ENCODE data around the gene FGG. TPM values are rescaled to one million over a fixed set of nuclear protein-coding genes. Genes with fewer than 3 reads are reported as not detected.

The FGG gene
- total RNA-seq, 1 experiment from 2014 or later = not detected

DNA sequence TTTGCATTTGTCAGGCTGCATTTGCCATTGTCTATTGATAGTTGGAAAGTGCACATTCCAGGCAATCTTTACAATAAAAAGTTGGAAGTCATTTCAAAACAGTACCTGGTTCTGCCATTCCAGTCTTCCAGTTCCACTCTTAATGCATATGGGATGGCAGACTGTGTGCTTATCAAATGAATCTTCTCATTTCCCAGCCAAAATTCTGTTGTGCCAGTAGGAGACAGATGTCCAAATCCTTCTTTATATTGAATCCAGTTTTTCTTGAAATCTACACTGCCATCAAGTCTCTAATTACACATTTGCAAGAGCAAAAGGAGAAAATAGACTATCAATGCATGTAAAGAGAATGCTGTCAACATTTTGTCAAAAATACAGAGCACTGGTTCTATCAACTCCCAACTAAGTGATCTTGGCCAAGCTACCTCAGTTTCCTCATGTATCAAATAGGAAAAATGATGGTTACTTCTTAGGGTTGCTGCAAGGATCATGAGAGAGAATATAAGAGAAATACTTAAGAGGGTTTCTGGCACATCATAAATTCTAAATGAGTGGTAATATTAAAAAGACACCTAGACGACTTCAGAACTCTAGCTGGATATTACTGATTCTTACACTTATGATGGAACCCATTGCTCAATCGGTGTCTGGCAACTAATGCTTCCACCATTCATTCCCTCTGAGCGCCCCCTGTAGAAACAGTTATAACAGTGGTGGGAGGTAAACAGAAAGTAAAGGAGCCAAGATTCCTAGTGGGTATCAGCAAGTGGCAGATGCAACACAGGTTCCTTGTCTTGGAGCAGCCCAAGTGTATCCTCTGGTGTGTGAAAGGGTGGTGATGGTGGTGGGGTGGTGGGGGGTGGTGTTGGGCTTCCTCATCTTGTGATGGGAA is 3.8 kb downstream of the FGG start:
- no peak overlapping the region for H3K4ac ChIP-seq (ENCODE audit: low read depth, low read length)
- Mint-ChIP-seq H3K27me3 (ENCODE audit: low read depth) (no peaks in the 10 kb centered on the region), H3K36me3 (ENCODE audit: insufficient read depth in 1 of 3, low read depth in 3 of 3) (no peaks in the 10 kb centered on the region), H3K4me3 (no peak overlapping the region), H3K4me1 (peaks cover 3% of the 10 kb centered on the region in 2 experiments; a peak in 2 of 4 replicates), H3K9me3 (no peaks in the 10 kb centered on the region), H3K27ac (no peak overlapping the region)
- H4K5ac ChIP-seq (ENCODE audit: insufficient read length, low read depth, low read length) = no peak overlapping the region
- H2AK5ac ChIP-seq (ENCODE audit: insufficient read length, low read length) = no peak overlapping the region
- no peaks in the 10 kb centered on the region for H3K79me1 ChIP-seq (ENCODE audit: insufficient read depth, low read depth, low read length, poor library complexity, severe bottlenecking)
- no peaks in the 10 kb centered on the region for H3K79me2 ChIP-seq (ENCODE audit: insufficient read depth, low read length)
- H3K18ac ChIP-seq (ENCODE audit: insufficient read length, low read depth, low read length) = no peak overlapping the region
- no peaks in the 10 kb centered on the region for H3K23me2 ChIP-seq (ENCODE audit: insufficient read length, low read depth, low read length, poor library complexity, severe bottlenecking)
- H2BK120ac ChIP-seq (ENCODE audit: low read depth, low read length, poor library complexity, severe bottlenecking) = no peak overlapping the region
- H2BK15ac ChIP-seq (ENCODE audit: low read depth, low read length) = no peak overlapping the region
- H3K9ac ChIP-seq (ENCODE audit: extremely low read depth, insufficient read length, low read length) = no peak overlapping the region
- H3K27ac ChIP-seq (ENCODE audit: insufficient read length, low read depth, low read length) = no peak overlapping the region
- no peak overlapping the region for H2AFZ ChIP-seq (ENCODE audit: low read length)
- H2BK12ac ChIP-seq (ENCODE audit: insufficient read length, low read depth, low read length) = no peak overlapping the region
- H3K56ac ChIP-seq (ENCODE audit: insufficient read length, low read depth, low read length) = no peak overlapping the region
- DNase-seq = no peak
- no peak overlapping the region for H3T11ph ChIP-seq (ENCODE audit: low read length)
- no peak overlapping the region for H3K14ac ChIP-seq (ENCODE audit: insufficient read depth, low read length)
- H3K4me2 ChIP-seq (ENCODE audit: insufficient read depth, insufficient read length, low read length) = no peak overlapping the region
- WGBS (ENCODE audit: extremely low coverage, insufficient read length, low lambda C conversion rate) = no CpG with 5 or more reads among the region's 3 CpGs
- H3K23ac ChIP-seq (ENCODE audit: insufficient read length, low read depth, low read length) = no peak overlapping the region
- H4K20me1 ChIP-seq (ENCODE audit: control insufficient read depth, insufficient read depth, insufficient read length) = no peaks in the 10 kb centered on the region
- H2BK5ac ChIP-seq (ENCODE audit: insufficient read length, low read length) = no peak overlapping the region
- no peak overlapping the region for H4K91ac ChIP-seq (ENCODE audit: insufficient read length, low read depth, low read length)
- no peaks in the 10 kb centered on the region for H3K4me1 ChIP-seq (ENCODE audit: insufficient read depth, low read length)
- no peaks in the 10 kb centered on the region for H3K9me3 ChIP-seq (ENCODE audit: control insufficient read depth, low read depth, low read length)
- H4K8ac ChIP-seq (replicated peaks; ENCODE audit: insufficient read length, low read depth, low read length) = no peak overlapping the region
- no peaks in the 10 kb centered on the region for H3K27me3 ChIP-seq (ENCODE audit: insufficient read depth, low read length)
- TF ChIP-seq, protein P1, sequence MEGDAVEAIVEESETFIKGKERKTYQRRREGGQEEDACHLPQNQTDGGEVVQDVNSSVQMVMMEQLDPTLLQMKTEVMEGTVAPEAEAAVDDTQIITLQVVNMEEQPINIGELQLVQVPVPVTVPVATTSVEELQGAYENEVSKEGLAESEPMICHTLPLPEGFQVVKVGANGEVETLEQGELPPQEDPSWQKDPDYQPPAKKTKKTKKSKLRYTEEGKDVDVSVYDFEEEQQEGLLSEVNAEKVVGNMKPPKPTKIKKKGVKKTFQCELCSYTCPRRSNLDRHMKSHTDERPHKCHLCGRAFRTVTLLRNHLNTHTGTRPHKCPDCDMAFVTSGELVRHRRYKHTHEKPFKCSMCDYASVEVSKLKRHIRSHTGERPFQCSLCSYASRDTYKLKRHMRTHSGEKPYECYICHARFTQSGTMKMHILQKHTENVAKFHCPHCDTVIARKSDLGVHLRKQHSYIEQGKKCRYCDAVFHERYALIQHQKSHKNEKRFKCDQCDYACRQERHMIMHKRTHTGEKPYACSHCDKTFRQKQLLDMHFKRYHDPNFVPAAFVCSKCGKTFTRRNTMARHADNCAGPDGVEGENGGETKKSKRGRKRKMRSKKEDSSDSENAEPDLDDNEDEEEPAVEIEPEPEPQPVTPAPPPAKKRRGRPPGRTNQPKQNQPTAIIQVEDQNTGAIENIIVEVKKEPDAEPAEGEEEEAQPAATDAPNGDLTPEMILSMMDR (conservative IDR thresholded peaks at IDR 0.05) = no peak
- H2BK20ac ChIP-seq (ENCODE audit: low read depth, low read length, poor library complexity, severe bottlenecking) = no peak overlapping the region

Measured in H9 (cell line).